ENCODE results near the gene DPH1. TPM values are rescaled to one million over a fixed set of nuclear protein-coding genes. Genes with fewer than 3 reads are reported as not detected.
"Not testable (repeated sequence)": the region's sequence is repeated elsewhere in the genome, so short reads cannot be mapped to it uniquely, and the experiment has no call there.

The DPH1 gene
- 12.3 and 16.5 TPM in 2 replicates for total RNA-seq (2014; rRNA removed; shearing (Covaris generic))

DNA sequence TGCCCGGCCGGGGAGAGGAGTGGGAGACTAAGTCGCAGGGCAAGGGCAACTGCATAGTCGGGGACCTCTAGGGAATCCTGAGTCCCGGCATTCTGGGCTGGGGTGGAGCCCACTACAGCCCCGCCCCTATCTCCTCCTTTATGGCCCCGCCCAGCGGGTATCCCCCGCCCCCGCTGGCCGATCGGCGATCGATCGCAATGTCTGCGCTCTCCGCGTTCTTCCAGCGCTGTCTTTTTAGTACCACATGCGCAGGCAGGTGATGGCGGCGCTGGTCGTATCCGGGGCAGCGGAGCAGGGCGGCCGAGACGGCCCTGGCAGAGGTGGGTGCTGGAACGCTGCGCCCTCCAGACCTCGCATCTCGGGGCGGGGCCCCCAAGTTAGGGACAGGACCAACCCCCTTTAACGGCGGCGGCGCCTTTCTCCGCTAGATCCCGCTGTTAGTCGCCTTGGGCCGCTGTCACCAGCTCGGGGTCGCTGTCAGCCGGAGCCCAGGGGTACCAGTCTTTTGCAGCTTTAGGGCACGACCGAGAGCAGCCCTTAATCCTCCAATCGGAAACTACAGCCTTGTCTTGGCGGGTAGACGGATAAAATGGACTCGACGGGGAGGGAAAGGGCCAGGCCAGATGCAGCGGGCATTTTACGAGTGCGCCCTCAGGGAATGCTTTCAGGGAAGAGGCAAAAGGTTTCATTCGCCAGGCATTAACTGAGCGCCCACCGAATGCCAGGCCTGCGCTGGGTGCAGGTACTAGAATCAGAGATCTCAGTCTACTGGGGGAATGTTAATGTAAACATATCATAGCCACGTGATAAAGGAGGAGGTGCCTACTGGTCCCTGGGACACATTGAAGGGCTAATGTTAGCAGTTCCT is at the start of gene DPH1:
TSS of gene DPH1 (plus strand) at position 243 of the 868 bp plus-strand sequence. CDS start at position 260, 17 bp downstream.
- peak; percentile 84 for DNase-seq (ENCODE audit: low spot score)

GRCh38 chr17:1980665-1981250 is 49.2 kb upstream of the DPH1 start:
- no peak for DNase-seq (ENCODE audit: low spot score)

DNA sequence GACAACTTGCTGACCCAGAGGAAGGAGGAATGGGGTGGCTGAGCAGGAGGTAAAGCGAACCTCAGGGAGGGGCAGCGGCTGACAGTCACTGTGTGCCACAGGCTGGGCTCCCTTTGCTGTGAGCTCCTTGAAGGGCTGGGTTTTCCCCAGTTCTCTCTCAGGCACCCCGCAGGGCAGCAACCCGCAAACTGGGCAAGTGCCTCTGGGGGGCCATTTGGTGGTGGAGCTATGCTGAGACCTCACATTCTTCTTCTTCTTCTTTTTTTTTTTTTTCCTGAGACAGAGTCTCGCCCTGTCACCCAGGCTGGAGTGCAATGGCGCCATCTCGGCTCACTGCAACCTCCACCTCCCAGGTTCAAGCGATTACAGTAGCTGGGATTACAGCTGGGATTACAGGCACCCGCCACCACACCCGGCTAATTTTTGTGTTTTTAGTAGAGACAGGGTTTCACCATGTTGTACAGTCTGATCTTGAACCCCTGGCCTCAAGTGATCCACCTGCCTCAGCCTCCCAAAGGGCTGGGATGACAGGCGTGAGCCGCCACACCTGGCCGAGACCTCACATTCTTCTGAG is 47.1 kb upstream of the DPH1 start:
- not testable (repeated sequence) for DNase-seq (ENCODE audit: low spot score)

GRCh38 chr17:1985093-1985492 is 44.9 kb upstream of the DPH1 start:
- no peak for DNase-seq (ENCODE audit: low spot score)

DNA sequence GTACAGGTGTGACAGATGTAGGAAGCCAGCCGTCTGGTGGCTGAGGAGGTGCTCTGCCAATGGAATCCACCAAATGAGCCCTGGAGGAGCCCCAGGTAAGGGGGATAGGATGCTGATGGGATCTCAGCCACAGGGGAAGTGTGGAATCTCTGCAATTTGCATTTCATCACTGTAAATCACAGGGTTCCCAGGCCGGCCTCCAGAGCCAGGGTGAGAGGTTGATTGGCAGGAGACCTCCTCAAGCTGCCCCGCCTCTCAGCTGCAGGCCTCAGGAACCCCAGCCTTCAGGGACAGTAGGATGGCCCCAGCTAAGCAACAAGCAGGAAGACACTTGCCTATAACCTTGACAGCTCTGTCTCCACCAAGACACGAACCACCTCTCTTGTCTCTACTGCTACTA is 44.3 kb upstream of the DPH1 start:
- DNase-seq (ENCODE audit: low spot score): no peak

- DNase-seq (ENCODE audit: low spot score): no peak
These were observed 43.0 kb upstream of the DPH1 start for GRCh38 chr17:1986783-1987451.

- DNase-seq (ENCODE audit: low spot score): no peak
These were observed 40.8 kb upstream of the DPH1 start for GRCh38 chr17:1989135-1989534.

GRCh38 chr17:1992541-1992940 is 37.4 kb upstream of the DPH1 start:
- no peak for DNase-seq (ENCODE audit: low spot score)

- no peak for DNase-seq (ENCODE audit: low spot score)
These were observed 35.2 kb upstream of the DPH1 start for GRCh38 chr17:1994707-1995106.

GRCh38 chr17:1995321-1995892 is 34.5 kb upstream of the DPH1 start:
- no peak for DNase-seq (ENCODE audit: low spot score)

DNA sequence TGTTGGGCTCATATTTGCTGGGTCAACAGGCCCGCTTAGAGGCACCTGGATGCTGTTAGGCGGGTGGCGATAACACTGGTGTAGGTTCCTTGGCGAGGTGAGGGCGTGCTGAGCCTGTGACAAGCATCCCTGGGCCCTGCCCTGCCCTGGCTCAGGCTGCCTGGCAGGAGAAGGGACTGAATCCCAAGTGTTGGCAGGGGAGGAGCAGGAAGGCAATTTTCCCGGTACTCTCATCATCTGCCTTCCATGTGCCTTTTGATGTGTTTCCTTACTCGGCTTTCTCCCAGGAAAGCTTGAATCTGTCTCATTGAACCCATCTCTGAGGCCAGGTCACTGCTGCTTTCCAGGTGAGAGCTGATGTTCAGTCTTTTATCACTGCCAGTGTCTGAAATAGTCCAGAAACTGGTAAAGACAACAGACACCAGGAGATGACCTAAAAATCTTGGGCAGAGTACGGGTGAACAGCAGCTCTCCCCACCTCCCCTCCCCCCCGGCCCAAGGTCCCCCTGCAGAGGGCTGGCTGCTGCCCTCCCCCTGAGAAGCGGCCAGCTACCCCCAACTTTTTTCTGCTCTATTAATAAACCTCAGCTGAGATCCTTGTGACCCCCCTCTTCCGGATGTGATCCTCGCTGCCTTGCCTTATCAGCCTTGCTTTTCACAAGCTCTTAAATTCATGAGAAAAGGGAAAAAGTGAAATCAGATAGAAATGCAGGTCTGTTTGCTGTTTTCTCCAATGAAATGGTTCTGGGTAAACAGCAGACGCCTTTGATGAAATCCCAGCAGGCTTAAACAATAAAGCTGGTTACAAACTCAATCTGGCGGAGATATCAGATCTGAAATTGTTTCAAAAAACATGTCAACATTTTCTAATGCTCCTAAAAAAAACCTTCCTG is 33.8 kb upstream of the DPH1 start:
- DNase-seq (ENCODE audit: low spot score): no peak

- no peak for DNase-seq (ENCODE audit: low spot score)
These were observed 33.1 kb upstream of the DPH1 start for GRCh38 chr17:1996800-1997288.

GRCh38 chr17:1997289-1997926 is 32.5 kb upstream of the DPH1 start:
- DNase-seq (ENCODE audit: low spot score): no peak

- no peak for DNase-seq (ENCODE audit: low spot score)
These were observed 31.8 kb upstream of the DPH1 start for GRCh38 chr17:1997927-1998742.

DNA sequence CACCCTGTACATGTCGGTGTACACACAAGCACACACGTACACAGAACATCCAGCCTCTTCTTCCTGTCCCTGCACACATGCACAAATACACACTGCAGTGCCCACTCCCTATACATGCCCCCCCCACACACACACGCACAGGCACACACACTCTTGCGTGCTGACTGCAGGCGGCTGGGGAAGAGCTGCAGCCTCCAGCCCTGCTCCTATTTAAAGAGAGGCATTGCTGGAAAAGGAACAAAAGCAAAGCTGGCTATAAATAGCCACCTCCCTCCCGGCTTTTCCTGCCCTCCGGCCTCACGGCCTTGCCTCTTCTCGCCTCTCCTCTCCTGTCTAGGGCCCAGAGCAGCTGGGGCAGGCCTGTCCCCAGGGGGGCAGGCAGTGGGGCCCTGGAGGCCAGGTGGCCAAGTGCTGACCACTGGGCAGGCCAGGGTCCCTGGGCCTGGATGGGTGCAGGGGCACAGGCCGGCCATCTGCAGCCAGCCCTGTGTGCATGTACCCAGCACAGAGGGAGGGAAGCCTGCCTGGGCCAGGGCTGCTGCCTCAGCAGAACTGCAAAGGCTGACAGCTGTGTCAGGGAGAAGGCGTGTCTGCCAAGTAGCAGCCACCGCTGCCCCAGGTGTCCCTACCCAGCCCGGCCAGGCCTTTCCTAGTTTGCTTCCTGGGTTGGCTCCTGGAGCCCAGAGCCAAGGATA is 30.2 kb upstream of the DPH1 start:
- DNase-seq (ENCODE audit: low spot score): no peak

DNA sequence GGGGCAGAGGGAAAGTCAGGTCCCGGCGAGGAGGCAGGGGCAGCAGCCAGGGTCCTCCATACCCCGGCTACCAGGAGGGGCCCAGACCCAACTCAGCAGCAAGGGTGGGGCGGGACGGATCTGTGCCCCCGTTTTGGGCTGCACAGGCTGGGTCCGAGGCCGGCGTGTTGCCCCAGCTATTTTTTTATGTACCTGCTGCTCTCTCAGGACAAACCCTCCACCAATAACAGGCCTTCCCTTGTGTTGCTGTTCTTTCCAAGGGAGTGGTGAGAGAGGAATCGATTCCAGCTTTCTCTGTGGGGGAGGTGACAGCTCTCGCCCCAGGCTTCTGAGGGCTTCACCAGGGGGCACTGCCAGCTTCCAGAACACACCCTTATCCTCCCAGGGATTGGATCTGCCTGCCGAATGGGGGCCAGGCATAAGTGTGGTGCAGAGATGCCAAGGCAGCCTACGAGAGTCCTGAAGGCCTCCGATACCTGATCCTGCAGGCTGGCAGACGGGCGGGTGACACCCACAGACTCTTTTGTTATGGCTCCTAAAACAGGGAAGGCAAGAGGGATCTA is 27.1 kb upstream of the DPH1 start:
- no peak for DNase-seq (ENCODE audit: low spot score)

DNA sequence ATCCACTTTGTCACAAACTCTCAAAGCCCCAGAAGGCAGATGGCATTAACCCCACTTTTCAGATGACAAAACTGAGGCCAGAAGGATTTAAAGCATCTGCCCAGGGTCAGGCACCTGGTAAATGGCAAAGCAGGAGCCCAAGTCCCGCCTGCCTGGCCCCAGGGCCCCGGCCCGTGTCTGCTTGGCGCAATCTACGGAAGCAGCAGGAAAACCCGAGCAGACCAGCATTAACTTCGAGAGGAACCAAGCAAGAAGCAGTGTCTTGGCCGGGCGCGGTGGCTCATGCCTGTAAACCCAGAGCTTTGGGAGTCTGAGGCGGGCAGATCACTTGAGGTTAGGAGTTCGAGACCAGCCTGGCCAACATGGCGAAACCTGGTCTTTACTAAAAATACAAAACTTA is 26.4 kb upstream of the DPH1 start:
- no peak for DNase-seq (ENCODE audit: low spot score)

DNA sequence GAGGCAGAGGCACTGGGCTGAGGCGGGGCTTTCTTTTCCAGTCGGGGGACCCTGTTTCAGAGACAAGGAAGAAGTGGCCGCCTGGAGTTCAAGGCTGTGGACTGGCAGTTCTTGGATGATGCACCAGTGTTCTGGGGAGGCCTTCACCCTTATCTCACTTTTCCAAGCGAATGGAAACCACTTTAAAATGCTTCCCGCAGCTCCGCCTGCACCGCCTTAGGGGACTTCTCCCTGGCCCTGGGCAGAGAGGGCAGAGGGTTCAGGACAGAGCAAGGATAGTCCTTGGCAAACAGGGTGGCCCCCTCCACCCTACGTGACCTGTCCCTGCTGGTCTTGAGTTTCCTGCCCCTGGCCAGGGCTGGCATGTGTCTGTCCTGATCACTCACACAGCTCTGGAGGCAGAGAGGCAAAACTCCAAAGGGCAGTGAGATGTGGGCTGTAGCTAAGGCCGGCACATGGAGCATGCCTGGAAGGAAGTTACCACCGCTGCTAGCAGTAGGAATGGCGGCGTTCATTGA is 25.5 kb upstream of the DPH1 start:
- no peak for DNase-seq (ENCODE audit: low spot score)
